DND-41 (cell line): ENCODE measurements around the gene SLC26A6.

Experiments
- ATAC-seq: fragments of 200-7000 bp; cut with Tn5 transposase; 3 replicates; pipeline ENCODE4 v1.9.1; 2021; ENCODE audit warnings: low read depth; ENCODE audit not compliant: insufficient read depth
- DNase-seq: peaks from one replicate; pipeline ENCODE4 v3.0.0-alpha.2; 2020
- H2AFZ ChIP-seq: 2 replicates; pipeline ENCODE4 v1.6.0; 2012; ENCODE audit warnings: low read depth, low read length
- H3K27ac ChIP-seq: 2 replicates; pipeline ENCODE4 v1.5.1; 2012; ENCODE audit warnings: low read length, inconsistent platforms
- H3K27me3 ChIP-seq: fragments of 200-600 bp; sonication (generic); 2 replicates; pipeline ENCODE4 v1.6.0; 2012; ENCODE audit warnings: low read length, mild to moderate bottlenecking, inconsistent platforms; ENCODE audit not compliant: insufficient read depth, poor library complexity
- H3K36me3 ChIP-seq: 2 replicates; pipeline ENCODE4 v1.5.1; 2012; ENCODE audit warnings: low read length, inconsistent platforms; ENCODE audit not compliant: insufficient read depth
- H3K4me1 ChIP-seq: 2 replicates; pipeline ENCODE4 v1.5.1; 2012; ENCODE audit warnings: mild to moderate bottlenecking, low read length; ENCODE audit not compliant: insufficient read depth
- H3K4me2 ChIP-seq: 2 replicates; pipeline ENCODE4 v1.6.0; 2012; ENCODE audit warnings: mild to moderate bottlenecking, moderate library complexity, low read length, inconsistent platforms; ENCODE audit not compliant: insufficient read depth
- H3K4me3 ChIP-seq, 2 experiments: fragments of 200-600 bp in 1 of 2; shearing (Covaris generic) in 1 of 2; 2 replicates each; pipeline ENCODE4 v1.5.1; 2012 to 2016; ENCODE audit warnings: inconsistent platforms in 2 of 2, low read length in 2 of 2, mild to moderate bottlenecking in 2 of 2, low read depth in 1 of 2, moderate library complexity in 1 of 2
- H3K79me2 ChIP-seq: 2 replicates; pipeline ENCODE4 v1.6.0; 2012; ENCODE audit warnings: low read length, inconsistent platforms; ENCODE audit not compliant: insufficient read depth
- H3K9ac ChIP-seq: 2 replicates; pipeline ENCODE4 v1.6.0; 2012; ENCODE audit warnings: low read depth, mild to moderate bottlenecking, inconsistent platforms, low read length, moderate library complexity
- H3K9me3 ChIP-seq: 2 replicates; pipeline ENCODE4 v1.5.1; 2012; ENCODE audit warnings: low read length, moderate library complexity, mild to moderate bottlenecking, inconsistent platforms; ENCODE audit not compliant: insufficient read depth, severe bottlenecking
- H4K20me1 ChIP-seq: 2 replicates; pipeline ENCODE4 v1.6.0; 2012; ENCODE audit warnings: low read length; ENCODE audit not compliant: insufficient read depth
- EZH2 ChIP-seq: IDR thresholded peaks from 3 replicates; pipeline ENCODE4 v1.6.1; 2012; ENCODE audit warnings: borderline replicate concordance, low read depth, mild to moderate bottlenecking, moderate library complexity, low read length, inconsistent platforms; ENCODE audit not compliant: severe bottlenecking
- TF ChIP-seq, protein P1 (sequence below): IDR thresholded peaks from 2 replicates; pipeline ENCODE4 v1.5.1; 2012; ENCODE audit warnings: borderline replicate concordance, low read length, moderate library complexity, mild to moderate bottlenecking; ENCODE audit not compliant: poor library complexity, severe bottlenecking; ENCODE audit errors: extremely low read depth

SLC26A6 gene

DNA sequence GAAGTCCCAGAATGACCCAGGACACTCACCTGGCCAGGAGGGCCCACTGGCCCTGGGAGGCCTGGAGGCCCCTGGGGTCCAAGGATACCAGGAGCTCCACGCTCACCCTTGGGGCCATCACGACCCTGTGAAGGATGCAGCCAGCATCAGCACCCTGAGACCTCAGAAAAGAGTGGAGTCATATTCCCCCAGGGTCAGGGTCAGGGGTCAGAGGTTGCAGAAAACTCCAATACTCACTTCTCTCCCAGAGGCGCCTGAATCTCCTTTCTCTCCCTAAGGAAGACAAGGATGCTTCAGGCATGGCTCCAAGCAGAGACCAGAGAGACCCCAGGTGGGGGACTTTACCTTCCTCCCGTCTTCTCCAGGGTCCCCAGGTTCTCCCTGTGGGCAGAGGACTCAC, 58.6 kb downstream of the SLC26A6 start:
- Histone ChIP-seq H3K36me3 (no peaks in the 10 kb centered on the region), H3K9me3 (no peaks in the 10 kb centered on the region), H3K4me2 (no peak overlapping the region), H3K27ac (no peak overlapping the region), H2AFZ (no peak overlapping the region), H3K79me2 (no peaks in the 10 kb centered on the region), H3K9ac (no peak overlapping the region), H3K27me3 (no peaks in the 10 kb centered on the region), H4K20me1 (0 out of 2 replicates have a peak, but pooled peaks cover 2% of the 10 kb centered on the region), H3K4me3 (no peak overlapping the region), H3K4me1 (no peaks in the 10 kb centered on the region)
- ATAC-seq = no peak
- TF ChIP-seq, protein P1, sequence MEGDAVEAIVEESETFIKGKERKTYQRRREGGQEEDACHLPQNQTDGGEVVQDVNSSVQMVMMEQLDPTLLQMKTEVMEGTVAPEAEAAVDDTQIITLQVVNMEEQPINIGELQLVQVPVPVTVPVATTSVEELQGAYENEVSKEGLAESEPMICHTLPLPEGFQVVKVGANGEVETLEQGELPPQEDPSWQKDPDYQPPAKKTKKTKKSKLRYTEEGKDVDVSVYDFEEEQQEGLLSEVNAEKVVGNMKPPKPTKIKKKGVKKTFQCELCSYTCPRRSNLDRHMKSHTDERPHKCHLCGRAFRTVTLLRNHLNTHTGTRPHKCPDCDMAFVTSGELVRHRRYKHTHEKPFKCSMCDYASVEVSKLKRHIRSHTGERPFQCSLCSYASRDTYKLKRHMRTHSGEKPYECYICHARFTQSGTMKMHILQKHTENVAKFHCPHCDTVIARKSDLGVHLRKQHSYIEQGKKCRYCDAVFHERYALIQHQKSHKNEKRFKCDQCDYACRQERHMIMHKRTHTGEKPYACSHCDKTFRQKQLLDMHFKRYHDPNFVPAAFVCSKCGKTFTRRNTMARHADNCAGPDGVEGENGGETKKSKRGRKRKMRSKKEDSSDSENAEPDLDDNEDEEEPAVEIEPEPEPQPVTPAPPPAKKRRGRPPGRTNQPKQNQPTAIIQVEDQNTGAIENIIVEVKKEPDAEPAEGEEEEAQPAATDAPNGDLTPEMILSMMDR = no peak
- TF ChIP-seq EZH2 = no peak
- no peak for DNase-seq
